ENCODE measurements around the gene SOCS7. TPM values are rescaled to one million over a fixed set of nuclear protein-coding genes. Genes with fewer than 3 reads are reported as not detected.

SOCS7 gene
- total RNA-seq (2014; rRNA removed; shearing (Covaris generic); ENCODE audit: low replicate concordance), result 14.4 and 22.5 TPM in 2 replicates

GRCh38 chr17:38351412-38352222 is at the start of gene SOCS7:
SOCS7 (plus strand) TSS chr17:38351844; CDS start chr17:38352053, 209 bp downstream.
- in situ Hi-C loops (cut with HindIII; ENCODE audit: low pct_unique_long_range_greater_than_20kb, low sequenced_read_pairs), result no loop called here
- peak; percentile 96 for DNase-seq (ENCODE audit: low read depth)

DNA sequence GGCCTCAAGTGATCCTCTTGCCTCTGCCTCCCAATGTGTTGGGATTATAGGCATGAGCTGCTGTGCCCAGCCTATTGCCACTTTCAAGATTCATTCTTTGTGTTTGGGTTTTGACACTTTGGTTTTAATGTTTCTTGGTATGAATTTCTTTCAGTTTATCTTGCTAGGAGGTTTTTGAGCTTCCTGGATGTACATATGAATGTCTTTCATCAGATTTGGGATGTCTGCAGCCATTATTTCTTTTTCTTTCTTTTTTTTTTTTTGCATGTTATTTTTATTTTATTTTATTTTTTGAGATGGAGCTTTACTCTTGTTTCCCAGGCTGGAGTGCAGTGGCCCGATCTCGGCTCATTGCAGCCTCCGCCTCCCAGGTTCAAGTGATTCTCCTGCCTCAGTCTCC is 36.1 kb upstream of the SOCS7 start:
- in situ Hi-C loops (cut with HindIII; ENCODE audit: low pct_unique_long_range_greater_than_20kb, low sequenced_read_pairs), result no loop called here
- DNase-seq (ENCODE audit: low read depth), result no peak

DNA sequence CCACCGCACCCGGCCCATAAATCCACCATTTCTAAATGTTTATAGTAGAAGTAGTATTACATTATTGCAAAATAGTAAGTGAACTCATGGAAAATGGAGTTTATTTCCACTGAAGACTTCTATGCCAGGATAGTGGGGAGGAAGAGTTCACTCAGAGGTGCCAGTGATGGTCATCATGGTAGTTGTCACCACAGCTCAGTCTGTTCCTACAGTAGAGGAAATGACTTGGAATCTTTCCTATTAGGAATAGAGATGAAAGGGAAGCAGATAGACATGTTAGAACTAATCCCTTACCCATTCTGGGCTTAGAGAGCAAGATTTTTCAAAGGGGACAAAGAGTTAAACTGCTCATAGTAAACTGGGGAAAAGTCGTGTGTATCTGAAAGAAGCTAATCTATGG is 34.6 kb upstream of the SOCS7 start:
- no peak for DNase-seq (ENCODE audit: low read depth)
- in situ Hi-C loops (cut with HindIII; ENCODE audit: low pct_unique_long_range_greater_than_20kb, low sequenced_read_pairs), result no loop called here

DNA sequence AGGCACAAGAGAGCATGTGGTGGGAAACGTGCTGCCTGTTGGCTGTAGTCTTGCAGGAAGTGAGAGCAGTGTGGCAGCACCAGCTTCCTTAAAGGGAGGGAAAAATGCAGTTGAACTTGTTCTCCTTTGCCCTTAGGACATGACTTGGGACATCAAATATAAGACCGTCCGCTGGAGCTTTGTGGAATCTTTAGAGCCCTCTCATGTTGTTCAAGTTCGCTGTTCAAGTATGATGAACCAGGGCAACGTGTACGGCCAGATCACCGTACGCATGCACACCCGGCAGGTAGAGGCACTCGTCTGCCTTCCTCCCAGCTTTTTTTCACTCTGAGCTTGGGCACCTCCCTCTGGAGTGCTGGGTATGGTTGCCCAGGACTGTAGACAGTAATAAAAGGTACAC is 31.2 kb upstream of the SOCS7 start:
- in situ Hi-C loops (cut with HindIII; ENCODE audit: low pct_unique_long_range_greater_than_20kb, low sequenced_read_pairs), result no loop called here
- DNase-seq (ENCODE audit: low read depth), result no peak

GRCh38 chr17:38322156-38322779 is 29.4 kb upstream of the SOCS7 start:
- in situ Hi-C loops (cut with HindIII; ENCODE audit: low pct_unique_long_range_greater_than_20kb, low sequenced_read_pairs), result no loop called here
- DNase-seq (ENCODE audit: low read depth), result peak; percentile 26

- no peak for DNase-seq (ENCODE audit: low read depth)
- in situ Hi-C loops (cut with HindIII; ENCODE audit: low pct_unique_long_range_greater_than_20kb, low sequenced_read_pairs), result no loop called here
These were observed 28.7 kb upstream of the SOCS7 start for GRCh38 chr17:38322897-38323296.

DNA sequence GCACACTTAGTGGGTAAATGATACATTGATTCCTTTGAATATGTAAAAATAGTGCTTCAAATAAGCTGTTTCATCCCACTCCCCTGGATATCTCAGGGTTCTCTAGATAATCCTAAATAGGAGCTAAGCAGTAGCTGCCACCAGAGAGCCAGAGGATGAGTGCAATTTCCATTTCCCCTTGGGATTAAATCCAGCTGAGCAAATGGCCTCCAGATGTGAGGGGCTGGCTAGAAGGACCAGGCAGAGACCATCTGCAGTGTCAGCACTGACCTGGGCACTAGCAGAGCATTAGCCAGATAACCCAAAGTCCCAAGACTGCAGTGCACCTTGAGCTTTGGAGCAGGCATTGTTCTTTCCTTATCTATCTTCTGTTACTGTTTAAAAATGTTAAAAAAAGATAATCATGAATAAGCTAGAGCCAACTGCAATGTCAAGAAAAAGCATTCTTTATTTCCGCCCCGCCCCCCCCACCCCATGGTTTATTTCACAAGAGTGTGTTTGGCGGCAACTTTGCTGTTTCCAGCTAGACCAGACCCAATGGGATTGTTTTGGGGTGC is 27.4 kb upstream of the SOCS7 start:
- DNase-seq (ENCODE audit: low read depth), result no peak
- in situ Hi-C loops (cut with HindIII; ENCODE audit: low pct_unique_long_range_greater_than_20kb, low sequenced_read_pairs), result no loop called here

GRCh38 chr17:38324772-38325171 is 26.9 kb upstream of the SOCS7 start:
- no peak for DNase-seq (ENCODE audit: low read depth)
- in situ Hi-C loops (cut with HindIII; ENCODE audit: low pct_unique_long_range_greater_than_20kb, low sequenced_read_pairs), result no loop called here

GRCh38 chr17:38325221-38325851 is 26.3 kb upstream of the SOCS7 start:
- DNase-seq (ENCODE audit: low read depth), result peak; percentile 56
- in situ Hi-C loops (cut with HindIII; ENCODE audit: low pct_unique_long_range_greater_than_20kb, low sequenced_read_pairs), result no loop called here

DNA sequence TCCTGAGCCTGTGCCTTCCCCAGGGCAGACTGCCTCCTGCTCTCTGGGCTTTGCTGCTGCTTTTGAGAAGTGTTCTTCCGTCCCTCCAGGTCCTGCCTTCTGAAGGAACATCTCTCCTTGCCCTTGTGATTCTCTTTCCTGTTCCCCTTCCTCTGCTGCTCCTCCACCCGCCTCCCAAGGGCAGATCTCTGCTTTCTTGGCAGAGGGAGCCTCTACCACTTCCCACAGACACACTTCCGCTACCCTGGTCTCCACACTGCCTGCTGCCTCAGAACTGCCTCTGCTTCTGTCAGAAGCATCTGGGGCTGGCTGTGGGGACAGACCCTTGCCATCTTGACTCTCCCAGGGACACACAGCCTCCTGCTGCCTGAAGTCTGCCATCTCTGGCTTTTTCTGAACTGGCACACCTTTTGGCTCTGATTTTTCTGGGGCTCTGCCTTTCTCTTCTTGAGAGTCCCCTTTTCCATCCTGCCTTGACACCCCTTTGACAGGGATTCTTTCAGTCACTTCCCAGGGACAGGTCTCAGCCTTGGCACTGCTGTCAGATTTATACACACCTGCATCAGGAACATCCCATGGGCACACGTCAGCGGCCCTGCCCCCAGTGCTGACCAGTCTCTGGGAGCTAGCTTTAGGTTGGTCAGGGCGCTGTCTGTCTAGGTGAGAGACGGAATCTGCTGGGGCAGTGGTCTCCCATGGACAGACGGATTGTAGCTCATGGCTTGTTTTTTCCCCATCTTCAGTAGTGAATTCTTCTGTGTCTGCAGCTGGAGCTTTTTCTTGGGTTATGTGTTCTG is 24.4 kb upstream of the SOCS7 start:
- DNase-seq (ENCODE audit: low read depth), result no peak
- in situ Hi-C loops (cut with HindIII; ENCODE audit: low pct_unique_long_range_greater_than_20kb, low sequenced_read_pairs), result no loop called here

GRCh38 chr17:38327936-38328335 is 23.7 kb upstream of the SOCS7 start:
- in situ Hi-C loops (cut with HindIII; ENCODE audit: low pct_unique_long_range_greater_than_20kb, low sequenced_read_pairs), result no loop called here
- DNase-seq (ENCODE audit: low read depth), result no peak

DNA sequence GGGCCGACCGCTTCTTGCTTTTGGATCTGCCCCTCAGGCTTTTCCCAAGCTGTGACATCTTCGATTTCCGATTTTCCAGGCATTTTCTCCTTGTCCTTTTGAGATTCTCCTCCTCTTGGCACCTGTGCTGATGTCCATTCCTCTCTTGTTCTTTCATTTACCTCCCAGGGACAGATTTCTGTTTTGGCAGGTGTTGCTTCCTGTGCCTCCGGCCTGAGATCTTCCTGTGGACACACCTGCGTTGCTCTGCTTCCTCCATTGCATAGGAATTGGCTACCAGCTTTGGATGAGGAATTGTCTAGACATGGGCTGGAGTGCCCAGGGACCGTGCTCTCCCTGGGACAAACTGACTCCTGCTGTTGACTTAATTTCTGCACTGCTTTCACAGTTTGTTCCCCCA is 23.0 kb upstream of the SOCS7 start:
- in situ Hi-C loops (cut with HindIII; ENCODE audit: low pct_unique_long_range_greater_than_20kb, low sequenced_read_pairs), result no loop called here
- no peak for DNase-seq (ENCODE audit: low read depth)

DNA sequence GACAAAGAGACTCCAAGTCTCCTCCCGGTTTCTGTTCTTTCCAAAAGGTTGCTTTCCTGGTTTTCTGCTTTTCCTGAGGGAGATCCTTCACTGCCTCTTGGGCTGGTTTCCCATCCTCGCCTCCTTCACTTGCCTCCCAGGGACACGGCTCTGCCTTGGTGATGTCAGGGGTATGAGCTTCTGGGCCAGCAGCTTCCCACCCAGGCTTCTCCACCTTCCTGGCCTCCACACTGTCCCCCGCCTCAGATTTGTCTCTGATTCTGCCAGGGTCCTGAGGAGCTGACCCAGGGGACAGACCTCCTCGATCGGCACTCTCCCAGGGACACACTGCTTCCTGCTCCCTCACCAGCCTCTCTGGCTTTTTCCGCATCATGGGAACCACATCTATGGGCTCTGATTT is 22.4 kb upstream of the SOCS7 start:
- no peak for DNase-seq (ENCODE audit: low read depth)
- in situ Hi-C loops (cut with HindIII; ENCODE audit: low pct_unique_long_range_greater_than_20kb, low sequenced_read_pairs), result no loop called here

GRCh38 chr17:38329808-38330730 is 21.6 kb upstream of the SOCS7 start:
- no peak for DNase-seq (ENCODE audit: low read depth)
- in situ Hi-C loops (cut with HindIII; ENCODE audit: low pct_unique_long_range_greater_than_20kb, low sequenced_read_pairs), result no loop called here

- in situ Hi-C loops (cut with HindIII; ENCODE audit: low pct_unique_long_range_greater_than_20kb, low sequenced_read_pairs), result no loop called here
- DNase-seq (ENCODE audit: low read depth), result no peak
These were observed 20.7 kb upstream of the SOCS7 start for GRCh38 chr17:38330941-38331411.

- in situ Hi-C loops (cut with HindIII; ENCODE audit: low pct_unique_long_range_greater_than_20kb, low sequenced_read_pairs), result no loop called here
- no peak for DNase-seq (ENCODE audit: low read depth)
These were observed 18.9 kb upstream of the SOCS7 start for GRCh38 chr17:38332735-38333134.

DNA sequence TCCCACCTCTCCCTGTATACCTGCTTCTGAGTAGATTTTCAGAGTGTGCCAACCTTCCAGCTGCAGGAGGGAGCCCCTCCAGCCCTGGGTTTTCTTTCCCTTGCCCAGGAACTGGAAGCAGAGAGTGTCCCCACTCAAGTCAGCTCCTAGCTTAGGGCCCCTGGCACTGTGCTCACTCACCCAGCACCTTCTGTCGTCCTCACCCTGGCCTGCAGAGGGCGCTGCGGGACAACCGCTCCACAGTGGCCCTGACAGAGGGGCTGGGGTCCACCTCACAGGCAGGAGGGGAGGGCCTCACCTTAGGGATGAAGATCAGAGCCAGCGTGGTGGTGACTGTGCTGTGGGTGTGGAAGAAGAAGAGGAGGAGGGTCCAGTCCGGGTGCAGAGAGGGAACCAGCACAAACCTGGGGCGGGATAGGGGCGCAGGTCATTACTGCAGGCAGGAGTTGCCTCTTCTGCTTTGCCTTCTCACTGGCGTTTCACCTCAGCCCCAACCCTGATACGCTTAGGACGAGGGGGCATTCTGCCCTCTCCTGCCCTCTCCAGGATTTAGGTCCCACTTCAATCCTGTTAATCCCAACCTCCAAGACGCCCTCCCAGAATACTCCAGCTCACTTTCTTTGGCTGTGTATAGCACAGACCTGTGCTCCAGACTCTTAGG is 17.9 kb upstream of the SOCS7 start:
- no peak for DNase-seq (ENCODE audit: low read depth)
- in situ Hi-C loops (cut with HindIII; ENCODE audit: low pct_unique_long_range_greater_than_20kb, low sequenced_read_pairs), result no loop called here
